ENCODE results near the gene IRF2BPL. TPM values are rescaled to one million over a fixed set of nuclear protein-coding genes. Genes with fewer than 3 reads are reported as not detected.

The IRF2BPL gene
- 49.7 and 56.7 TPM in 2 replicates for total RNA-seq (2014; rRNA removed)
- polyA plus RNA-seq (2012), result 16.9 TPM

GRCh38 chr14:77028384-77029231 lies at the start of gene IRF2BPL:
Gene IRF2BPL (minus strand): TSS chr14:77028708. CDS start chr14:77027792, 916 bp downstream.
- peak; percentile 98 for DNase-seq (ENCODE audit: low read depth)

GRCh38 chr14:77077040-77077439 lies 48.5 kb upstream of the IRF2BPL start:
- no peak for DNase-seq (ENCODE audit: low read depth)

GRCh38 chr14:77076113-77076631 lies 47.7 kb upstream of the IRF2BPL start:
- peak; percentile 81 for DNase-seq (ENCODE audit: low read depth)

- DNase-seq (ENCODE audit: low read depth), result no peak
Measured at GRCh38 chr14:77074969-77075368, 46.5 kb upstream of the IRF2BPL start.

GRCh38 chr14:77071938-77072388 lies 43.5 kb upstream of the IRF2BPL start:
- peak; percentile 44 for DNase-seq (ENCODE audit: low read depth)

- no peak for DNase-seq (ENCODE audit: low read depth)
Measured at GRCh38 chr14:77069551-77069950, 41.0 kb upstream of the IRF2BPL start.

- DNase-seq (ENCODE audit: low read depth), result no peak
Measured at GRCh38 chr14:77068517-77069200, 40.2 kb upstream of the IRF2BPL start.

GRCh38 chr14:77067632-77068516 lies 39.4 kb upstream of the IRF2BPL start:
- peak; percentile 48 for DNase-seq (ENCODE audit: low read depth)

- DNase-seq (ENCODE audit: low read depth), result no peak
Measured at GRCh38 chr14:77066578-77067172, 38.2 kb upstream of the IRF2BPL start.

GRCh38 chr14:77065851-77066577 lies 37.5 kb upstream of the IRF2BPL start:
- no peak for DNase-seq (ENCODE audit: low read depth)

- DNase-seq (ENCODE audit: low read depth), result peak; percentile 26
Measured at GRCh38 chr14:77064521-77065178, 36.1 kb upstream of the IRF2BPL start.

- DNase-seq (ENCODE audit: low read depth), result no peak
Measured at GRCh38 chr14:77063571-77064171, 35.2 kb upstream of the IRF2BPL start.

GRCh38 chr14:77062261-77062660 lies 33.8 kb upstream of the IRF2BPL start:
- DNase-seq (ENCODE audit: low read depth), result no peak

GRCh38 chr14:77061630-77062257 lies 33.2 kb upstream of the IRF2BPL start:
- no peak for DNase-seq (ENCODE audit: low read depth)

GRCh38 chr14:77059276-77059915 lies 30.9 kb upstream of the IRF2BPL start:
- peak; percentile 96 for DNase-seq (ENCODE audit: low read depth)

- no peak for DNase-seq (ENCODE audit: low read depth)
Measured at GRCh38 chr14:77058785-77059184, 30.3 kb upstream of the IRF2BPL start.

- DNase-seq (ENCODE audit: low read depth), result no peak
Measured at GRCh38 chr14:77058117-77058516, 29.6 kb upstream of the IRF2BPL start.

- DNase-seq (ENCODE audit: low read depth), result peak; percentile 53
Measured at GRCh38 chr14:77055981-77056380, 27.5 kb upstream of the IRF2BPL start.

All from LHCN-M2 (cell line).